Hepatocyte (in vitro differentiated cells): ENCODE measurements around the gene HSFX3. TPM values are rescaled to one million over a fixed set of nuclear protein-coding genes. Genes with fewer than 3 reads are reported as not detected.
"Not testable (repeated sequence)": the region's sequence is repeated elsewhere in the genome, so short reads cannot be mapped to it uniquely, and the experiment has no call there.

Experiments
- DNase-seq: peaks from one replicate; pipeline ENCODE4 v3.0.0-alpha.2; 2016; ENCODE audit warnings: low spot score
- H2AFZ ChIP-seq: fragments of 200-600 bp; sonication (generic); 2 replicates; pipeline ENCODE4 v1.6.0; 2016; ENCODE audit warnings: antibody characterized with exemption, mild to moderate bottlenecking
- H3K27ac ChIP-seq: fragments of 200-600 bp; sonication (generic); 2 replicates; pipeline ENCODE4 v1.5.1; 2016; ENCODE audit warnings: mild to moderate bottlenecking
- H3K27me3 ChIP-seq: fragments of 200-600 bp; sonication (generic); 2 replicates; pipeline ENCODE4 v1.6.1; 2016
- H3K36me3 ChIP-seq: fragments of 200-600 bp; sonication (generic); replicated peaks from 2 replicates; pipeline ENCODE4 v1.5.1; 2016; ENCODE audit warnings: low read depth; ENCODE audit not compliant: insufficient read depth
- H3K4me1 ChIP-seq: fragments of 200-600 bp; sonication (generic); 2 replicates; pipeline ENCODE4 v1.5.1; 2016; ENCODE audit warnings: mild to moderate bottlenecking, moderate library complexity; ENCODE audit not compliant: insufficient read depth
- H3K4me2 ChIP-seq: fragments of 200-600 bp; sonication (generic); 2 replicates; pipeline ENCODE4 v1.6.0; 2016
- H3K4me3 ChIP-seq: fragments of 200-600 bp; sonication (generic); 2 replicates; pipeline ENCODE4 v1.5.1; 2016; ENCODE audit warnings: mild to moderate bottlenecking
- H3K79me2 ChIP-seq: fragments of 200-600 bp; sonication (generic); 2 replicates; pipeline ENCODE4 v1.6.0; 2017; ENCODE audit warnings: mild to moderate bottlenecking
- H3K9me2 ChIP-seq: fragments of 200-600 bp; sonication (generic); replicated peaks from 2 replicates; pipeline ENCODE4 v1.6.0; 2017; ENCODE audit warnings: mild to moderate bottlenecking; ENCODE audit not compliant: insufficient read depth
- H3K9me3 ChIP-seq: fragments of 200-600 bp; sonication (generic); 2 replicates; pipeline ENCODE4 v1.5.1; 2016; ENCODE audit warnings: low read depth, mild to moderate bottlenecking
- H4K20me1 ChIP-seq: fragments of 200-600 bp; sonication (generic); 2 replicates; pipeline ENCODE4 v1.6.0; 2016; ENCODE audit warnings: mild to moderate bottlenecking; ENCODE audit not compliant: insufficient read depth, poor library complexity, severe bottlenecking
- CTCF ChIP-seq: fragments of 200-600 bp; sonication (generic); IDR thresholded peaks from 2 replicates; pipeline ENCODE4 v1.5.1; 2016; ENCODE audit warnings: antibody characterized with exemption, mild to moderate bottlenecking; ENCODE audit not compliant: poor library complexity
- EZH2 ChIP-seq: fragments of 200-600 bp; sonication (generic); IDR thresholded peaks from 2 replicates; pipeline ENCODE4 v1.6.1; 2016; ENCODE audit warnings: antibody characterized with exemption, mild to moderate bottlenecking, borderline replicate concordance
- EZH2phosphoT487 ChIP-seq: fragments of 200-600 bp; sonication (generic); IDR thresholded peaks from one replicate; pipeline ENCODE4 v1.6.1; 2018; ENCODE audit warnings: antibody characterized with exemption, mild to moderate bottlenecking, low read depth, moderate library complexity; ENCODE audit not compliant: unreplicated experiment, severe bottlenecking
- WGBS: methylation state at CpG from one replicate; pipeline ENCODE4 v1.1.6; 2016; ENCODE audit warnings: low lambda C conversion rate; ENCODE audit errors: missing lambda C conversion rate; 5-methylcytosine and 5-hydroxymethylcytosine counted together
- polyA plus RNA-seq: library from polyadenylated mRNA; unstranded; fragments of >200 nt; fragmentation: Nextera tagmentation; extraction: Ambion mirVana; gene quantifications from 2 replicates; pipeline ENCODE4 v1.2.1, GENCODE V29; 2016
- total RNA-seq: library from RNA; depleted of rRNA; stranded (reverse); fragments of >200 nt; gene quantifications from 2 replicates; pipeline ENCODE4 v1.2.3, GENCODE V29; 2014

Gene HSFX3
- total and polyA plus RNA-seq, 2 experiments from 2014 or later: not detected

GRCh38 chrX:149568701-149569296 lies 19.1 kb upstream of the HSFX3 start:
- H3K27me3 ChIP-seq: no peaks in the 10 kb centered on the region
- H3K4me1 ChIP-seq: no peaks in the 10 kb centered on the region
- no peak overlapping the region for H3K4me3 ChIP-seq
- no peaks in the 10 kb centered on the region for H3K9me2 ChIP-seq
- H2AFZ ChIP-seq: no peak overlapping the region
- H4K20me1 ChIP-seq: no peaks in the 10 kb centered on the region
- H3K36me3 ChIP-seq: no peaks in the 10 kb centered on the region
- no peaks in the 10 kb centered on the region for H3K9me3 ChIP-seq
- 61% methylated on average over 5 of the region's 5 CpGs for WGBS
- no peak for TF ChIP-seq CTCF
- no peak for TF ChIP-seq EZH2
- no peak for TF ChIP-seq EZH2phosphoT487
- H3K4me2 ChIP-seq: no peak overlapping the region
- H3K79me2 ChIP-seq: no peaks in the 10 kb centered on the region
- DNase-seq: no peak
- no peak overlapping the region for H3K27ac ChIP-seq

- no peak overlapping the region for H2AFZ ChIP-seq
- H3K27me3 ChIP-seq: no peaks in the 10 kb centered on the region
- H3K27ac ChIP-seq: no peak overlapping the region
- DNase-seq: peak; percentile 3
- no peaks in the 10 kb centered on the region for H3K4me1 ChIP-seq
- no peaks in the 10 kb centered on the region for H3K9me3 ChIP-seq
- 76% methylated on average over 7 of the region's 7 CpGs for WGBS
- H3K9me2 ChIP-seq: no peaks in the 10 kb centered on the region
- H3K4me2 ChIP-seq: no peak overlapping the region
- H3K36me3 ChIP-seq: no peaks in the 10 kb centered on the region
- H3K4me3 ChIP-seq: no peak overlapping the region
- no peaks in the 10 kb centered on the region for H3K79me2 ChIP-seq
- no peaks in the 10 kb centered on the region for H4K20me1 ChIP-seq
- TF ChIP-seq EZH2 (no peak), CTCF (no peak), EZH2phosphoT487 (no peak)
Observed at GRCh38 chrX:149567621-149568417, 18.1 kb upstream of the HSFX3 start.

GRCh38 chrX:149563359-149563758 lies 13.6 kb upstream of the HSFX3 start:
- no peaks in the 10 kb centered on the region for H3K4me1 ChIP-seq
- H3K4me3 ChIP-seq: no peak overlapping the region
- no peaks in the 10 kb centered on the region for H4K20me1 ChIP-seq
- H3K9me2 ChIP-seq: no peaks in the 10 kb centered on the region
- no peak overlapping the region for H2AFZ ChIP-seq
- DNase-seq: no peak
- no peak overlapping the region for H3K27ac ChIP-seq
- 83% methylated on average over 4 of the region's 4 CpGs for WGBS
- no peaks in the 10 kb centered on the region for H3K27me3 ChIP-seq
- H3K36me3 ChIP-seq: no peaks in the 10 kb centered on the region
- H3K79me2 ChIP-seq: no peaks in the 10 kb centered on the region
- H3K4me2 ChIP-seq: no peak overlapping the region
- TF ChIP-seq CTCF: no peak
- no peak for TF ChIP-seq EZH2phosphoT487
- no peak for TF ChIP-seq EZH2
- H3K9me3 ChIP-seq: no peaks in the 10 kb centered on the region

- H3K9me2 ChIP-seq, H3K27ac ChIP-seq, H3K9me3 ChIP-seq, H4K20me1 ChIP-seq, H3K4me2 ChIP-seq, H3K4me1 ChIP-seq, H2AFZ ChIP-seq, H3K36me3 ChIP-seq, DNase-seq, H3K27me3 ChIP-seq, H3K4me3 ChIP-seq, H3K79me2 ChIP-seq: not testable (repeated sequence)
- WGBS: no CpG with 5 or more reads among the region's 4 CpGs
Observed at GRCh38 chrX:149555251-149555650, 5.5 kb upstream of the HSFX3 start.

GRCh38 chrX:149551939-149552248 lies 2.2 kb upstream of the HSFX3 start:
- H3K4me3 ChIP-seq, H3K9me2 ChIP-seq, H3K79me2 ChIP-seq, H3K36me3 ChIP-seq, H3K27me3 ChIP-seq, H3K27ac ChIP-seq, H4K20me1 ChIP-seq, H2AFZ ChIP-seq, DNase-seq, H3K4me1 ChIP-seq, H3K9me3 ChIP-seq, H3K4me2 ChIP-seq: not testable (repeated sequence)
- 100% methylated on average over 1 of the region's 6 CpGs for WGBS

- not testable (repeated sequence) for H3K9me2 ChIP-seq, H3K36me3 ChIP-seq, H3K27me3 ChIP-seq, H3K9me3 ChIP-seq, H3K27ac ChIP-seq, H3K4me3 ChIP-seq, DNase-seq, H3K79me2 ChIP-seq, H4K20me1 ChIP-seq, H2AFZ ChIP-seq, H3K4me1 ChIP-seq, H3K4me2 ChIP-seq
- WGBS: no CpG with 5 or more reads among the region's 4 CpGs
Observed at GRCh38 chrX:149551245-149551938, 1.7 kb upstream of the HSFX3 start.
